PFSK-1 (cell line): ENCODE results near the gene LYPD6B.

ENCODE experiments used
- FOXP2 ChIP-seq: optimal IDR thresholded peaks from 2 replicates; pipeline ENCODE3; 2011; ENCODE audit warnings: borderline replicate concordance, control low read depth, inconsistent platforms; ENCODE audit not compliant: insufficient read depth; ENCODE audit errors: extremely low read length, extremely low read depth
- POLR2AphosphoS5 ChIP-seq: IDR thresholded peaks from 2 replicates; pipeline ENCODE4 v1.6.1; 2012; ENCODE audit warnings: low read depth, mild to moderate bottlenecking, control low read depth, low read length, moderate library complexity
- REST ChIP-seq, 2 experiments: IDR thresholded peaks; 2 replicates each; pipeline versions ENCODE4 v1.6.1 to v1.8.0; 2011 to 2012; ENCODE audit warnings: low read depth in 2 of 2, low read length in 2 of 2, control low read depth in 1 of 2, inconsistent platforms in 1 of 2, mild to moderate bottlenecking in 1 of 2, moderate library complexity in 1 of 2; ENCODE audit not compliant: insufficient read depth in 1 of 2
- SIN3A ChIP-seq: IDR thresholded peaks from 2 replicates; pipeline ENCODE4 v1.6.1; 2012; ENCODE audit warnings: mild to moderate bottlenecking, low read length, moderate library complexity, borderline replicate concordance; ENCODE audit not compliant: insufficient read depth
- TAF1 ChIP-seq: IDR thresholded peaks from 2 replicates; pipeline ENCODE4 v1.6.1; 2012; ENCODE audit warnings: low read length, control low read depth, borderline replicate concordance; ENCODE audit not compliant: insufficient read depth

The LYPD6B gene

GRCh38 chr2:149008381-149008780 is 30.1 kb upstream of the LYPD6B start:
- TF ChIP-seq FOXP2 (no peak), TAF1 (no peak), SIN3A (no peak), REST (IDR thresholded peaks at IDR 0.05; ENCODE audit: insufficient read depth in 1 of 2, low read depth in 2 of 2, low read length in 2 of 2) (no peak)

- no peak for TF ChIP-seq POLR2AphosphoS5
- no peak for TF ChIP-seq SIN3A
- TF ChIP-seq TAF1, result no peak
- TF ChIP-seq REST (IDR thresholded peaks at IDR 0.05; ENCODE audit: insufficient read depth in 1 of 2, low read depth in 2 of 2, low read length in 2 of 2), result no peak
- no peak for TF ChIP-seq FOXP2
Measured at GRCh38 chr2:149009576-149010461, 28.7 kb upstream of the LYPD6B start.

GRCh38 chr2:149012545-149012944 is 26.0 kb upstream of the LYPD6B start:
- no peak for TF ChIP-seq POLR2AphosphoS5
- no peak for TF ChIP-seq TAF1
- no peak for TF ChIP-seq REST (IDR thresholded peaks at IDR 0.05; ENCODE audit: insufficient read depth in 1 of 2, low read depth in 2 of 2, low read length in 2 of 2)
- TF ChIP-seq SIN3A, result no peak
- TF ChIP-seq FOXP2, result no peak

GRCh38 chr2:149015501-149015900 is 23.0 kb upstream of the LYPD6B start:
- TF ChIP-seq POLR2AphosphoS5, result no peak
- no peak for TF ChIP-seq REST (IDR thresholded peaks at IDR 0.05; ENCODE audit: insufficient read depth in 1 of 2, low read depth in 2 of 2, low read length in 2 of 2)
- TF ChIP-seq FOXP2, result no peak
- TF ChIP-seq TAF1, result no peak
- no peak for TF ChIP-seq SIN3A
